22Rv1 (cell line): ENCODE data around the gene GRPEL2.
"Not testable (repeated sequence)": the region's sequence is repeated elsewhere in the genome, so short reads cannot be mapped to it uniquely, and the experiment has no call there.

Source experiments
- H3K27ac ChIP-seq: fragments of 450-650 bp; 2 replicates; pipeline ENCODE4 v1.5.1; 2017
- CTCF ChIP-seq: fragments of 450-650 bp; IDR thresholded peaks from 2 replicates; pipeline ENCODE4 v1.5.1; 2017; ENCODE audit warnings: mild to moderate bottlenecking
- ZFX ChIP-seq: fragments of 450-650 bp; IDR thresholded peaks from 2 replicates; pipeline ENCODE4 v1.6.1; 2017; ENCODE audit warnings: antibody characterized with exemption, borderline replicate concordance

GRPEL2 gene

GRCh38 chr5:149389552-149390495 lies 44.5 kb downstream of the GRPEL2 start:
- TF ChIP-seq ZFX (no peak), CTCF (no peak)
- no peak overlapping the region for H3K27ac ChIP-seq

GRCh38 chr5:149391076-149391475 lies 45.8 kb downstream of the GRPEL2 start:
- H3K27ac ChIP-seq: not testable (repeated sequence)

- TF ChIP-seq ZFX (no peak), CTCF (no peak)
- H3K27ac ChIP-seq: no peak overlapping the region
Measured at GRCh38 chr5:149391524-149391923, 46.2 kb downstream of the GRPEL2 start.

- no peak overlapping the region for H3K27ac ChIP-seq
- TF ChIP-seq CTCF (no peak), ZFX (no peak)
Measured at GRCh38 chr5:149392718-149393117, 47.4 kb downstream of the GRPEL2 start.

- H3K27ac ChIP-seq: not testable (repeated sequence)
Measured at GRCh38 chr5:149394996-149395395, 49.7 kb downstream of the GRPEL2 start.

- TF ChIP-seq CTCF: no peak
- no peak for TF ChIP-seq ZFX
- H3K27ac ChIP-seq: no peak overlapping the region
Measured at GRCh38 chr5:149397530-149397929, 52.2 kb downstream of the GRPEL2 start.

GRCh38 chr5:149398747-149399266 lies 53.5 kb downstream of the GRPEL2 start:
- H3K27ac ChIP-seq: not testable (repeated sequence)

- TF ChIP-seq ZFX: no peak
- TF ChIP-seq CTCF: no peak
- H3K27ac ChIP-seq: no peak overlapping the region
Measured at GRCh38 chr5:149399775-149400174, 54.5 kb downstream of the GRPEL2 start.

GRCh38 chr5:149400304-149400703 lies 55.0 kb downstream of the GRPEL2 start:
- no peak overlapping the region for H3K27ac ChIP-seq
- TF ChIP-seq CTCF (no peak), ZFX (no peak)
